GM12873 (cell line): ENCODE data around the gene SERTAD2.

Source experiments
- CTCF ChIP-seq: IDR thresholded peaks from 2 replicates; pipeline ENCODE4 v1.5.1; 2012; ENCODE audit warnings: low read depth, mild to moderate bottlenecking, moderate library complexity, low read length, control low read depth; ENCODE audit not compliant: insufficient read depth; ENCODE audit errors: missing control alignments

The SERTAD2 gene

GRCh38 chr2:64644458-64645382 is 9.0 kb downstream of the SERTAD2 start:
- TF ChIP-seq CTCF: peak; percentile 15

- no peak for TF ChIP-seq CTCF
Measured at GRCh38 chr2:64643838-64644457, 9.8 kb downstream of the SERTAD2 start.

- TF ChIP-seq CTCF: no peak
Measured at GRCh38 chr2:64641599-64641998, 12.1 kb downstream of the SERTAD2 start.

- TF ChIP-seq CTCF: no peak
Measured at GRCh38 chr2:64640153-64641044, 13.3 kb downstream of the SERTAD2 start.

- no peak for TF ChIP-seq CTCF
Measured at GRCh38 chr2:64639691-64640090, 14.0 kb downstream of the SERTAD2 start.

GRCh38 chr2:64638502-64639120 is 15.1 kb downstream of the SERTAD2 start:
- TF ChIP-seq CTCF: no peak
